HG03066 (cell line): ENCODE measurements around the gene KIF16B.
"Not testable (repeated sequence)": the region's sequence is repeated elsewhere in the genome, so short reads cannot be mapped to it uniquely, and the experiment has no call there.

Source experiments
- ATAC-seq: cut with Tn5 transposase; IDR thresholded peaks from one replicate; pipeline ENCODE4 v1.9.1; 2021; ENCODE audit warnings: low read depth; ENCODE audit not compliant: unreplicated experiment

The KIF16B gene

GRCh38 chr20:16236589-16237241 is 336.5 kb downstream of the KIF16B start:
- ATAC-seq: no peak

DNA sequence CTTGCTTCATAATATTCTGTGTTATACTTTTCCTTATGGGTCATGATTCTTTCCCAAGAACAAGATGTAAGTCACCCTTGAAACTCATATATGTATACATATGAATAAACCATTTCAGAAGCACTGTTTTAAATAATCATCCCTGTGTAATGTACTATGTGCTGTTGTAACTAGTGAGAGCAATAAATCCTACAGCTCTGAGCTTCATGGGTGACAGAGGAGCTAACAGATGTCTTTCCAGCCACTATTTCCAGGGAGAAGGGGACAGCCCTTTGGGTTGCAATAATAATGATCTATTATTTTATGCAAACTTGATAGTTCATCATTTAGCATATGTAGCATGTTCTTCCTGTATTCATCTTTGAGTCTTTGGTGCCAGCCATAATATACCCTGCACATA is 342.8 kb downstream of the KIF16B start:
- ATAC-seq: no peak

DNA sequence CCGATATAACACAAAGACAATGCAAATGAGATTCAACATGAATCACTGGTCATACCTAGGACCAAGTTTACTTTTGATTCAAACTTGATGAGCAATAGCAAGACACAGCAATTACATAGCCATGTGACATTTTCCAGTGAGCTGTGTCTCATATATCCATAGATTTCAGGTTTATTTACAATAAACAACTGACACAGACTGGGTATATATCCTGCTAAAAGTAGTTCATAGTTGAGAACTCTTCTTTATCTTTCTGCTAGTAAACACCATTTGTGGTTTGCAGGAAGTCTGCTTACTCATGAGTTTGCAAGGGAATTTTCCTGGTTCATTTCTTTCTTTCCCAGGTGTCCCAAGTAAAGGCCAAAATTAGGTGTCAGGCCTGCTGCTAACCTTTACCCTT is 343.4 kb downstream of the KIF16B start:
- no peak for ATAC-seq

DNA sequence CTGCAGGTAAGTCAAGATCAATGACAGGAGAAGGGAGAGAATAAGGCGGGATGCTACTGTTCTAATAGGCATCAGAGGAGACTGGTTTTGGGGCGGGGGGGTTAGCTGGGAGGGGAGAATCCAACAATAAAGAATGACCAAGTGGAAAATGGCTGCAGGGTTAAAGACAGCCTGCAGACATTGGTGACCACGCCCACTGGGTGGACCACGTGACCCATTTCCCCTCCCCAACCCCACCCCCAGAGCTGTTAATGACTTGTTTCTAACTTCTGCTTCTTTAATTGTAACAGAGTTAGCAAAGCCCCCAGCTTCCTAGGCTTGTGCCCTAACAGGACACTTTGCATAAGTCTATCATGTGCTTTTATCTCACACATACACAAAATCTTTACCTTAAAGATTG is 344.5 kb downstream of the KIF16B start:
- no peak for ATAC-seq

- ATAC-seq: not testable (repeated sequence)
These were observed 346.3 kb downstream of the KIF16B start for GRCh38 chr20:16226961-16227360.

DNA sequence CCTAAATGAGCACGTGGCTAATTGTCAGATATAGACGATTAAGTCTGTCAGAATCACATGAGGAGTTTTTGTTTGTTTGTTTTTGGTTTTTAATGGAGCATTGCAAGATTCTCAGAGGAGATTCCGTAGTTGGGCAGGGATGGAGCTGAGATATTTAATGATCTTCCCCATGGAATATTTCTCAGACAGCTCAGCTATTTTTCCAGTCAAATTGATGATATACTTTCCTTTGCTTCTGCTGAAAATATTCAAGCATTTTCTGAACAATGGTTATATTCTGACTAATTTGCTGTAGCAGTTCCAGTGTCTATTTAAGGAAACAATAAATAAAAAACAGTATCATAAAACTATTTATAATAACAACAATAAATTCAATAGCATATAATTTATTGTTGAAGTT is 348.4 kb downstream of the KIF16B start:
- no peak for ATAC-seq

GRCh38 chr20:16222859-16223411 is 350.3 kb downstream of the KIF16B start:
- no peak for ATAC-seq
